Activated naive CD8-positive, alpha-beta T cell treated with anti-CD3 and anti-CD28 coated beads for 36 hours (primary cell): ENCODE data around the gene HIGD1A. TPM values are rescaled to one million over a fixed set of nuclear protein-coding genes. Genes with fewer than 3 reads are reported as not detected.

Experiments used
- DNase-seq: peaks from one replicate; pipeline ENCODE4 v3.0.0; 2021
- H3K27ac Mint-ChIP-seq: one replicate; pipeline ENCODE4 v1.8.0; 2022; ENCODE audit warnings: mild to moderate bottlenecking, moderate library complexity, mixed read lengths
- H3K27me3 Mint-ChIP-seq: one replicate; pipeline ENCODE4 v1.8.0; 2022; ENCODE audit warnings: mild to moderate bottlenecking, mixed read lengths
- H3K36me3 Mint-ChIP-seq: one replicate; pipeline ENCODE4 v1.8.0; 2021; ENCODE audit warnings: mild to moderate bottlenecking, mixed read lengths
- H3K4me1 Mint-ChIP-seq: one replicate; pipeline ENCODE4 v1.8.0; 2021; ENCODE audit warnings: mixed read lengths
- H3K4me3 Mint-ChIP-seq: one replicate; pipeline ENCODE4 v1.8.0; 2022; ENCODE audit warnings: mild to moderate bottlenecking, moderate library complexity, mixed read lengths
- H3K9me3 Mint-ChIP-seq: one replicate; pipeline ENCODE4 v1.8.0; 2022; ENCODE audit warnings: mixed read lengths
- total RNA-seq, 2 experiments: library from RNA; stranded (reverse); gene quantifications; one replicate each; pipeline ENCODE4 v1.2.3, GENCODE V29; 2021

The HIGD1A gene
- total RNA-seq, 2 experiments from 2014 or later, result 83.1 to 85.3 TPM

DNA sequence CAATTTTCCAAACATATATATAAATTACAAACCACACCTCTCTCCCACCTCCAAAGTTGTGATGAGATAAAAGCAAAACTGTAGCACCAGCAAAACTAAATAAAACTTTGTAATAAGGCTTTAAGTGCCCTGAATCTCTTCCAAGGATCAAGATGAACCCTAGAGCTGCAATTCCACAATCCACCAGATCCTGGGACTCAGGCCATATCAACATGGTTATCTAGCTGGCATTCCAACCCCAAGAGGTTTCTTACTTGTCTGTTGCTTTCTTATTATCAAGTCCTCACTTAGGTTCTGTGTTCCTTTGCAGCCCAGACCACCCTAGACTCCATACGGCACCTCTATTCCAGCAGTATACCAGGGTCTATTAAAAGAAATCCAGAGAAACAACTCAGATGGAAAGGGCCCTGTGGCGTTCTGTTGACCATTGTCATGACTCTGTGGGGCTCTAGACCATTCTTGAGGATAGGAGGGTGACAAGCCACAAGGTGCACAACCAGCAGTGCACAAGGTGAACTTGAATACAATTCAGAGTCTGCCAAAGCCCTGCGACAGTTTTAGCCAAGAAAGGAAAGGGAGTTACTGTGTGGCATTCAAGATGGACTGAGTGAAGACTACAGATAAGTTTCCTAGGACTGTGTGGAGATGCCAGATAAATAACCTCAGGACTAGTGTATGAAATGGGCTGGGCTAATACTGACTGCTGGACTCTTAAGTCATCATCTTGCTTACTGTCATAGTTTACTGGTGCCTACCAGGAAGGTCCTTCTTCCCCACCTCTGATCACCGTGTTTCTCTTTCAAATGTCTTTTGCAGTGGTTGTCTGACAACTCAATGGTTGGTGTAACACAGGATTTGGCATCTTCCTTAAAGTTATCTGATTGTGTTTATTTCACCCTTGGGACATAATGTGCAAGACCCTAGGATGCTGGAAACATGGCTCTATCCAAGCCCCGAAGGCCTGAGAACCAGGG, 32.1 kb upstream of the HIGD1A start:
- Mint-ChIP-seq H3K36me3 (no peaks in the 10 kb centered on the region), H3K4me3 (no peak overlapping the region), H3K27me3 (peaks cover 4% of the 10 kb centered on the region), H3K9me3 (no peaks in the 10 kb centered on the region), H3K27ac (no peak overlapping the region), H3K4me1 (peaks cover 4% of the 10 kb centered on the region)
- no peak for DNase-seq

GRCh38 chr3:42831321-42831713, 27.0 kb upstream of the HIGD1A start:
- peak; percentile 73 for DNase-seq
- H3K36me3 Mint-ChIP-seq, result no peaks in the 10 kb centered on the region
- H3K27ac Mint-ChIP-seq, result no peak overlapping the region
- no peak overlapping the region for H3K4me3 Mint-ChIP-seq
- H3K27me3 Mint-ChIP-seq, result peaks cover 9% of the 10 kb centered on the region
- H3K9me3 Mint-ChIP-seq, result no peaks in the 10 kb centered on the region
- peaks cover 5% of the 10 kb centered on the region for H3K4me1 Mint-ChIP-seq

DNA sequence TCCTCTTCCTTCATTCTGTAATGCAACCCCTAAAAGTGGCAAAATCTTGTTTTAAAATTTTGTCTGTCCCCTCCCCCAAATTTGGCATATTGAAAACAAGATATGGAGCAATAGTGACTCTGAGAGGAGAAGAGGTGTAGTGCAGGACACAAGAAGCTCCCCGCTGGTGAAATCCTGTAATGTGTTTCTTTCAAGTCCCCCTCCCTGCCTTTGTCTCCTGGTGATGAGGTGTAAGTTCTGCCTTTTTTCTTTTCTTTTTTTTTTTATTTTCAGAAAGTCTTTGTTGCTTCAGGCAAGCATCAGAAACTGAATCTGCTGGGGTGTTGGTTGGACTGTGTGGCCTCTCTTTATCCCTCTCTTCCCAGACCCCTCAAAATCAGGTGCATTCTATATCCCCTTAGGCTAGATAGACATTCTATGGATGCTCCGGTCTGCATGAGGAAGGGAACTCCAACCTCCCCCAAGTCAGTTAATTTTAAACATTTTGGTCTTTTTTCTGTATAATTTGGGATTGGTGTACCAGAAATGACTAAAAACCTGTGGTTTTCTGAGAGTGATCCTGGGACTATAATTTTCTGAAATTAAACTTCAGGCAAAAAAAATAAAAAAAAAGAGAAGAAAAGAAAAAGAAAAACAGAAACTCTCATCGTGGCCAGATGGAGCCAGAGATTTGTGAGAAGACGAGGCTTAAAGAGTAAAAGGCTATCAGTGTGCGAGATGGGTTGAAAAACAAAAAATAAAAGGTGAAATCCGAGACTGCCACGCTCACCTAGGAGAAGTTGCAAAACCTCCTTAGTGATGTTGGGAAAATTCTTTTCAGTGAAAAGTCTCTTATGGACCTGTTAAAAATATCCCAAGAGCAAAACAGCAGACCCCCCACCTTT, 26.4 kb upstream of the HIGD1A start:
- DNase-seq, result no peak
- Mint-ChIP-seq H3K27ac (no peak overlapping the region), H3K4me3 (no peak overlapping the region), H3K9me3 (no peaks in the 10 kb centered on the region), H3K27me3 (peaks cover 13% of the 10 kb centered on the region), H3K36me3 (no peaks in the 10 kb centered on the region), H3K4me1 (peaks cover 5% of the 10 kb centered on the region)

DNA sequence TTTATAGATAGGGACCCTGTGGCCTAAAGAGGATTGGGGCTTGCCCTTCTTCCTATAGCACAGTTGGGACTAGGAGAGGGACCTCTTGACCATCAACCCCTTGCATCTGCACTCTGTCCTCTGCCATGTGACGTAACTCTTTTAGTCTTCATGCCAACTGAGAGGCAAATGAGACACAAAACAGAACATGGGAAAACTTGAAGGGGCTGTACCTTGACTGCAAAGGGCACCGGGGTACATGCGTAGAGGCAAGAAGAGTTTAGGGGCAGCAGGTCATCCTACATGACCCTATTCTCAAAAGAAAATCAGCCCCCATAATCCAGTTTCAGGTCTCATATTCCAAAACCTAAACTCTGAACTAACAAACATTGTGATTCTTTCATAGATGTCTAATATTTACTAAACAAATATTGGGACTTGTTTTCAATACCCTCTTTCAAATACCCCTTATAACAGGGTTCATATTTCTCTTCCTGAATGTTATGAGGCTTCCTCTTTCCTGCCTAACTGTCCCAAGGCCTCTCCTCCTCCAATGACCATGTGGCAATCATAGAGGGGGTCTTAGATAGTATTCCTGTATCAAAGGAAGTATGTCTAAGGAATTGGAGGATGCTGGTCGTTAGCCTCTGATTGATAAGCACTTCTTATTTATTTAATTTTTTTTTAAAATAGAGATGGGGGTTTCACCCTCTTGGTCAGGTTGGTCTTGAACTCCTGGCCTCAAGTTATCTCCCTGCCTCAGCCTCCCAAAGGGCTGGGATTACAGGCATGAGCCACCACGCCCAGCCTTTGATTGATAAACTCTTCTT, 25.5 kb upstream of the HIGD1A start:
- Mint-ChIP-seq H3K27ac (no peak overlapping the region), H3K27me3 (peaks cover 13% of the 10 kb centered on the region), H3K4me1 (peaks cover 5% of the 10 kb centered on the region), H3K4me3 (no peak overlapping the region), H3K36me3 (no peaks in the 10 kb centered on the region), H3K9me3 (no peaks in the 10 kb centered on the region)
- no peak for DNase-seq

DNA sequence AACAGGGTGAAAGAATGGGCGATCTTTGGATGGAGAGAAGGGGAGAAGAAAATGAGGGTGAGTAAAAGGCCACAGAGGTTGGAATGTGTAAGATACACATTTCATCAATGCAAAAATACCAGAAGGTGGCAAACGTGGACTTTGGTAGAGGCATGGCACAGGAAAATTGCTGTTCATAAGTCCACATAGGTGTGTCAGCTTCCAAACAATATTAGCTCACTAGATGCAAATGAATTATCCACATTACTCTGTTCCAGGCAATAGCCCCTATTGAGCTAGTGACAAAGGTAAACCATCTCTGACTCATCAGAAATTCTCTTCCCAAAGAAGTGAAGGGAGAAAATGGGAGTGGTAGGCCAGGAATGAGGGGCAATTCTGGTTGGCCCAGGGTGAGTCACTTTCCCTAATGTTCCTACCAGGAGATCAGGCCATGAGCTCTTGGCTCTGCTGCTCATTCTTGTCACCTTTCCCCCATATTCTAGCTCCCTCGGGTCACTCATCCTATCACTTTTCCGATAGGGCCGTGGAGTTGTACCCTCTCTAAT, 24.9 kb upstream of the HIGD1A start:
- H3K4me1 Mint-ChIP-seq, result peaks cover 5% of the 10 kb centered on the region
- H3K27ac Mint-ChIP-seq, result no peak overlapping the region
- H3K4me3 Mint-ChIP-seq, result no peak overlapping the region
- H3K27me3 Mint-ChIP-seq, result peaks cover 13% of the 10 kb centered on the region
- DNase-seq, result no peak
- H3K9me3 Mint-ChIP-seq, result no peaks in the 10 kb centered on the region
- H3K36me3 Mint-ChIP-seq, result no peaks in the 10 kb centered on the region

GRCh38 chr3:42827654-42828053, 23.4 kb upstream of the HIGD1A start:
- Mint-ChIP-seq H3K4me1 (peaks cover 5% of the 10 kb centered on the region), H3K36me3 (no peaks in the 10 kb centered on the region), H3K27me3 (peaks cover 13% of the 10 kb centered on the region), H3K27ac (no peak overlapping the region), H3K9me3 (no peaks in the 10 kb centered on the region), H3K4me3 (no peak overlapping the region)
- no peak for DNase-seq

- Mint-ChIP-seq H3K27ac (no peak overlapping the region), H3K9me3 (no peaks in the 10 kb centered on the region), H3K36me3 (no peaks in the 10 kb centered on the region), H3K4me3 (no peak overlapping the region), H3K4me1 (peaks cover 5% of the 10 kb centered on the region), H3K27me3 (peaks cover 13% of the 10 kb centered on the region)
- no peak for DNase-seq
These were observed 22.7 kb upstream of the HIGD1A start for GRCh38 chr3:42827023-42827422.

- peaks cover 3% of the 10 kb centered on the region for H3K4me1 Mint-ChIP-seq
- H3K27me3 Mint-ChIP-seq, result peaks cover 13% of the 10 kb centered on the region
- H3K9me3 Mint-ChIP-seq, result no peaks in the 10 kb centered on the region
- H3K27ac Mint-ChIP-seq, result no peak overlapping the region
- DNase-seq, result no peak
- no peak overlapping the region for H3K4me3 Mint-ChIP-seq
- no peaks in the 10 kb centered on the region for H3K36me3 Mint-ChIP-seq
These were observed 21.9 kb upstream of the HIGD1A start for GRCh38 chr3:42826141-42826540.

DNA sequence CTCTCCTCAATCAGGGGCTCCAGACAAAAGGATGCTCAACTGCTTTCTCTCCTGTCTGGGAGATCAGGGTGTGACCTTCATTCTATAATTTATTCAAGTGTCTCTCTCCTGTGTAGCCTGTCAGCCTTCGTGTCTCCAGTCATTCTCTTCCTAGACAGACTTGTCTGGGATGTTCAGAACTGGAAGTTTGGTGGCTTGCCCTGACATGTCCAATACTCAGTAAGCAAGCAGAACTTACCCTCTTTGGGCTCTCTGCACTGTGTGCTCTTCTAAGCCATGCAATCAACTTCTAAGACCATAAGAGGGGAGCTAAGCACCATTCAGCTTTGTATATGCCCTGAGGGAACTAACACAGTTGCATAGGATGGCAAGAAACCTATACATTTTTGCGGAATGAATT, 19.1 kb upstream of the HIGD1A start:
- Mint-ChIP-seq H3K36me3 (no peaks in the 10 kb centered on the region), H3K27ac (no peak overlapping the region), H3K4me3 (no peak overlapping the region), H3K27me3 (peaks cover 10% of the 10 kb centered on the region), H3K4me1 (no peaks in the 10 kb centered on the region), H3K9me3 (no peaks in the 10 kb centered on the region)
- no peak for DNase-seq

- Mint-ChIP-seq H3K27me3 (peaks cover 10% of the 10 kb centered on the region), H3K4me1 (no peaks in the 10 kb centered on the region), H3K4me3 (no peak overlapping the region), H3K27ac (no peak overlapping the region), H3K9me3 (no peaks in the 10 kb centered on the region), H3K36me3 (no peaks in the 10 kb centered on the region)
- DNase-seq, result no peak
These were observed 18.5 kb upstream of the HIGD1A start for GRCh38 chr3:42822828-42823227.

- Mint-ChIP-seq H3K27me3 (no peaks in the 10 kb centered on the region), H3K36me3 (no peaks in the 10 kb centered on the region), H3K4me1 (no peaks in the 10 kb centered on the region), H3K9me3 (no peaks in the 10 kb centered on the region), H3K4me3 (no peak overlapping the region), H3K27ac (no peak overlapping the region)
- no peak for DNase-seq
These were observed 16.4 kb upstream of the HIGD1A start for GRCh38 chr3:42820746-42821051.

- no peaks in the 10 kb centered on the region for H3K27me3 Mint-ChIP-seq
- H3K4me1 Mint-ChIP-seq, result no peaks in the 10 kb centered on the region
- H3K9me3 Mint-ChIP-seq, result no peaks in the 10 kb centered on the region
- no peak overlapping the region for H3K4me3 Mint-ChIP-seq
- H3K36me3 Mint-ChIP-seq, result no peaks in the 10 kb centered on the region
- DNase-seq, result no peak
- no peak overlapping the region for H3K27ac Mint-ChIP-seq
These were observed 15.2 kb upstream of the HIGD1A start for GRCh38 chr3:42819351-42819965.

- H3K27ac Mint-ChIP-seq, result no peak overlapping the region
- no peak for DNase-seq
- no peaks in the 10 kb centered on the region for H3K9me3 Mint-ChIP-seq
- no peaks in the 10 kb centered on the region for H3K36me3 Mint-ChIP-seq
- no peaks in the 10 kb centered on the region for H3K4me1 Mint-ChIP-seq
- no peak overlapping the region for H3K4me3 Mint-ChIP-seq
- H3K27me3 Mint-ChIP-seq, result no peaks in the 10 kb centered on the region
These were observed 11.5 kb upstream of the HIGD1A start for GRCh38 chr3:42815826-42816225.

DNA sequence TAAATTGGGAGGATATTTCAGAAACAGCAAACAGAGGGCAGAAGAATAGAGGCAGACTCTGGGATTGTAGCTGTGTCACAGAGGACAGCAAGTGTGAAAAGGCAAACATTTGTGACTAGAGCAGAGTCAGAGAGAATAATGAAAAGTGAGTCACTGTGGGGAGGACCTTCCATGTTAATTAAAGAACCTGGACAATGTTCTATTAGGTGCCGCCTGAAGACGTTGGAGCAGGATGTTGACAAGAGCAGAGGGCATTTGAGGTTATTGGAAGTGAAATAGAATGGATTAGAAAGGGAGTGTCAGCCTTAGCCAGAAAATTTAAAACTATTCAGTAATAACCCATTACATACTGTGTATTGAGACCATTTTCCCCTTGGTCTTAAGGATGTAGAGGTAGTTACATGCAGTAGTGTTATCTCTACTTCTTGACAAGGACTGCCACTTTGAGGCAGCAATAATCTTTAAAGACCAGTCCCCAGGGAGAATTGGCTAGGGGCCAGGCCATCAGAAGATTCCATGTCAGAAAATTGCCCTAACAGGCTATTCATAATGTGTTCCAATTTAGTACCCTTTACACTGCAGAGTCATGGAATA, 10.7 kb upstream of the HIGD1A start:
- H3K27me3 Mint-ChIP-seq, result no peaks in the 10 kb centered on the region
- H3K36me3 Mint-ChIP-seq, result no peaks in the 10 kb centered on the region
- H3K4me1 Mint-ChIP-seq, result no peaks in the 10 kb centered on the region
- DNase-seq, result no peak
- H3K4me3 Mint-ChIP-seq, result no peak overlapping the region
- no peaks in the 10 kb centered on the region for H3K9me3 Mint-ChIP-seq
- no peak overlapping the region for H3K27ac Mint-ChIP-seq
